Left renal cortex interstitium (tissue), 4 donors: ENCODE data around the gene PHETA1. TPM values are rescaled to one million over a fixed set of nuclear protein-coding genes. Genes with fewer than 3 reads are reported as not detected.

Experiments
- DNase-seq, 4 donors: peaks; one replicate each; pipeline ENCODE4 v3.0.0-alpha.2; 2013; ENCODE audit warnings: low read depth in 4 of 4, low spot score in 2 of 4, missing footprints in 1 of 4
- polyA plus RNA-seq, 4 donors: library from polyadenylated mRNA; unstranded; fragments of 120-200 nt; gene quantifications; one replicate each; pipeline ENCODE4 v1.2.1, GENCODE V29; 2013; ENCODE audit not compliant: insufficient read length in 4 of 4

PHETA1 gene
- 10 to 100 TPM; 11.9 to 17.0 (median 13.1) TPM for polyA plus RNA-seq

- DNase-seq = peak; percentile 47 to 82 (median 70)
Measured at GRCh38 chr12:111368788-111369495, at the start of gene PHETA1. Gene PHETA1, minus strand, starts transcription at chr12:111369095. Its CDS starts 5,668 bp downstream, at chr12:111363427.

- DNase-seq = no peak
Measured at GRCh38 chr12:111418594-111418880, 49.6 kb upstream of the PHETA1 start.

- DNase-seq = no peak
Measured at GRCh38 chr12:111417784-111418593, 49.1 kb upstream of the PHETA1 start.

- DNase-seq = no peak
Measured at GRCh38 chr12:111417290-111417689, 48.4 kb upstream of the PHETA1 start.

GRCh38 chr12:111414711-111415252 is 45.9 kb upstream of the PHETA1 start:
- no peak for DNase-seq

GRCh38 chr12:111413442-111414086 is 44.7 kb upstream of the PHETA1 start:
- no peak for DNase-seq

GRCh38 chr12:111412830-111413441 is 44.0 kb upstream of the PHETA1 start:
- no peak for DNase-seq

GRCh38 chr12:111412007-111412829 is 43.3 kb upstream of the PHETA1 start:
- DNase-seq = no peak

GRCh38 chr12:111411185-111411764 is 42.4 kb upstream of the PHETA1 start:
- DNase-seq = no peak

GRCh38 chr12:111410431-111411184 is 41.7 kb upstream of the PHETA1 start:
- DNase-seq = no peak

GRCh38 chr12:111409780-111410430 is 41.0 kb upstream of the PHETA1 start:
- DNase-seq = no peak

- no peak for DNase-seq
Measured at GRCh38 chr12:111409403-111409779, 40.5 kb upstream of the PHETA1 start.

- no peak for DNase-seq
Measured at GRCh38 chr12:111408686-111409402, 39.9 kb upstream of the PHETA1 start.

- DNase-seq = no peak
Measured at GRCh38 chr12:111408116-111408440, 39.2 kb upstream of the PHETA1 start.

- DNase-seq = no peak
Measured at GRCh38 chr12:111407377-111408115, 38.7 kb upstream of the PHETA1 start.

GRCh38 chr12:111406474-111407376 is 37.8 kb upstream of the PHETA1 start:
- no peak for DNase-seq
